Panc1 (cell line): ENCODE results near the gene PPP1R1C.

Source experiments
- POLR2AphosphoS5 ChIP-seq: IDR thresholded peaks from 2 replicates; pipeline ENCODE4 v1.6.1; 2012; ENCODE audit warnings: mild to moderate bottlenecking, low read depth, low read length, moderate library complexity
- SIN3A ChIP-seq: IDR thresholded peaks from 2 replicates; pipeline ENCODE4 v1.6.1; 2012; ENCODE audit warnings: low read depth, mild to moderate bottlenecking, low read length, moderate library complexity, borderline replicate concordance; ENCODE audit not compliant: insufficient read depth
- TF ChIP-seq, protein P1 (sequence below): fragments of 450-650 bp; IDR thresholded peaks from 2 replicates; pipeline ENCODE4 v1.5.1; 2017; ENCODE audit warnings: mild to moderate bottlenecking
- TF ChIP-seq, protein P2 (sequence below), 2 experiments: IDR thresholded peaks; 2 replicates each; pipeline ENCODE4 v1.6.1; 2011 to 2012; ENCODE audit warnings: low read depth in 2 of 2, control low read depth in 1 of 2, low read length in 1 of 2, mild to moderate bottlenecking in 1 of 2, moderate library complexity in 1 of 2; ENCODE audit not compliant: insufficient read depth in 1 of 2

DNA sequence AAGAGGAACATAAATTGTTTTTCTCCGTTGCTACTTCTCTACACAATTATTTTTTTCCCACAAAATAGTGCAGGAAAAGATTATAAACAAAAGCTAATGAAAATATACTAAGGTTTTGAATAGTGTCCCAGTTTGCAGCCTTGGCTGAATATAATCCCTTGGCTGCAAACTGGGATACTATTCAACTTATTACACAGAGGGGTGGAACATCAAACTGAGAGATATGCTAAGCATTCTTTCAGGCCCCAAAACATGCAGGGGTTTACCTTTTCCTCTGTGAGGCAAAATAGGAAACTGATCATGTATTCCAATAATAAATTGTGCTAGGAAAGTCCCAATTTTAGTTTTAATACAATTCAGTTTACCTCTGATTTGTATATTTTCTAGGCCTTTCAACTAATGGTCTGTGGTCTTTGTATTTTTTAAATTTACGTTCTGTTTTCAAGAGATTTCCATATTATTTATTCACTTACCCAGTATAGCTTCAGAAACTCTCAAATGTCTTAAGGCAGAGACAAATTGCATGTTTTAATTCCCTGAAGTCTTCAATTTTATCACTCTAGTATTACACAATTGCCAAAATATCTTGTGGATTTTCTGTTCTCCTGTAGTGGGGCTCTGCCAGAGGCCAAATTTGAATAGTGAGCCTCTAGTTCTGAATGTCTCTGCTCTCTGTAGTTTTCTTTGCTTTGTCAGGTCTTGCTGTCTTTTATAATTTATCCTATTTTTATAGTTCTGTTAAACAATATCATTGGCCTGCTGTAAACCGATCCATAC is 63.9 kb downstream of the PPP1R1C start:
- TF ChIP-seq POLR2AphosphoS5, result no peak
- no peak for TF ChIP-seq SIN3A
- TF ChIP-seq, protein P1, sequence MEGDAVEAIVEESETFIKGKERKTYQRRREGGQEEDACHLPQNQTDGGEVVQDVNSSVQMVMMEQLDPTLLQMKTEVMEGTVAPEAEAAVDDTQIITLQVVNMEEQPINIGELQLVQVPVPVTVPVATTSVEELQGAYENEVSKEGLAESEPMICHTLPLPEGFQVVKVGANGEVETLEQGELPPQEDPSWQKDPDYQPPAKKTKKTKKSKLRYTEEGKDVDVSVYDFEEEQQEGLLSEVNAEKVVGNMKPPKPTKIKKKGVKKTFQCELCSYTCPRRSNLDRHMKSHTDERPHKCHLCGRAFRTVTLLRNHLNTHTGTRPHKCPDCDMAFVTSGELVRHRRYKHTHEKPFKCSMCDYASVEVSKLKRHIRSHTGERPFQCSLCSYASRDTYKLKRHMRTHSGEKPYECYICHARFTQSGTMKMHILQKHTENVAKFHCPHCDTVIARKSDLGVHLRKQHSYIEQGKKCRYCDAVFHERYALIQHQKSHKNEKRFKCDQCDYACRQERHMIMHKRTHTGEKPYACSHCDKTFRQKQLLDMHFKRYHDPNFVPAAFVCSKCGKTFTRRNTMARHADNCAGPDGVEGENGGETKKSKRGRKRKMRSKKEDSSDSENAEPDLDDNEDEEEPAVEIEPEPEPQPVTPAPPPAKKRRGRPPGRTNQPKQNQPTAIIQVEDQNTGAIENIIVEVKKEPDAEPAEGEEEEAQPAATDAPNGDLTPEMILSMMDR, result no peak
- TF ChIP-seq, protein P2, sequence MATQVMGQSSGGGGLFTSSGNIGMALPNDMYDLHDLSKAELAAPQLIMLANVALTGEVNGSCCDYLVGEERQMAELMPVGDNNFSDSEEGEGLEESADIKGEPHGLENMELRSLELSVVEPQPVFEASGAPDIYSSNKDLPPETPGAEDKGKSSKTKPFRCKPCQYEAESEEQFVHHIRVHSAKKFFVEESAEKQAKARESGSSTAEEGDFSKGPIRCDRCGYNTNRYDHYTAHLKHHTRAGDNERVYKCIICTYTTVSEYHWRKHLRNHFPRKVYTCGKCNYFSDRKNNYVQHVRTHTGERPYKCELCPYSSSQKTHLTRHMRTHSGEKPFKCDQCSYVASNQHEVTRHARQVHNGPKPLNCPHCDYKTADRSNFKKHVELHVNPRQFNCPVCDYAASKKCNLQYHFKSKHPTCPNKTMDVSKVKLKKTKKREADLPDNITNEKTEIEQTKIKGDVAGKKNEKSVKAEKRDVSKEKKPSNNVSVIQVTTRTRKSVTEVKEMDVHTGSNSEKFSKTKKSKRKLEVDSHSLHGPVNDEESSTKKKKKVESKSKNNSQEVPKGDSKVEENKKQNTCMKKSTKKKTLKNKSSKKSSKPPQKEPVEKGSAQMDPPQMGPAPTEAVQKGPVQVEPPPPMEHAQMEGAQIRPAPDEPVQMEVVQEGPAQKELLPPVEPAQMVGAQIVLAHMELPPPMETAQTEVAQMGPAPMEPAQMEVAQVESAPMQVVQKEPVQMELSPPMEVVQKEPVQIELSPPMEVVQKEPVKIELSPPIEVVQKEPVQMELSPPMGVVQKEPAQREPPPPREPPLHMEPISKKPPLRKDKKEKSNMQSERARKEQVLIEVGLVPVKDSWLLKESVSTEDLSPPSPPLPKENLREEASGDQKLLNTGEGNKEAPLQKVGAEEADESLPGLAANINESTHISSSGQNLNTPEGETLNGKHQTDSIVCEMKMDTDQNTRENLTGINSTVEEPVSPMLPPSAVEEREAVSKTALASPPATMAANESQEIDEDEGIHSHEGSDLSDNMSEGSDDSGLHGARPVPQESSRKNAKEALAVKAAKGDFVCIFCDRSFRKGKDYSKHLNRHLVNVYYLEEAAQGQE (IDR thresholded peaks at IDR 0.05; ENCODE audit: insufficient read depth in 1 of 2, low read depth in 2 of 2, low read length in 1 of 2), result no peak
